Smooth muscle cell (in vitro differentiated cells): ENCODE results near the gene IL1R1. TPM values are rescaled to one million over a fixed set of nuclear protein-coding genes. Genes with fewer than 3 reads are reported as not detected.

Experiments used
- DNase-seq: peaks from one replicate; lab custom pipeline; 2025; ENCODE audit not compliant: unreplicated experiment; lab: John Stamatoyannopoulos, UW
- H2AFZ ChIP-seq: fragments of 200-600 bp; sonication (generic); 2 replicates; pipeline ENCODE4 v1.6.0; 2016; ENCODE audit warnings: antibody characterized with exemption, low read depth, mild to moderate bottlenecking
- H3F3A ChIP-seq: fragments of 200-600 bp; sonication (generic); 2 replicates; pipeline ENCODE4 v1.6.0; 2017; ENCODE audit warnings: antibody characterized with exemption, low read depth
- H3K27ac ChIP-seq: fragments of 200-600 bp; sonication (generic); 2 replicates; pipeline ENCODE4 v1.5.1; 2016; ENCODE audit warnings: low read depth, mild to moderate bottlenecking
- H3K27me3 ChIP-seq: fragments of 200-600 bp; sonication (generic); 2 replicates; pipeline ENCODE4 v1.6.1; 2016; ENCODE audit warnings: low read depth, mild to moderate bottlenecking
- H3K36me3 ChIP-seq: fragments of 200-600 bp; sonication (generic); 2 replicates; pipeline ENCODE4 v1.5.1; 2016; ENCODE audit warnings: low read depth
- H3K4me1 ChIP-seq: fragments of 200-600 bp; sonication (generic); 2 replicates; pipeline ENCODE4 v1.5.1; 2016; ENCODE audit warnings: low read depth
- H3K4me2 ChIP-seq: fragments of 200-600 bp; sonication (generic); 2 replicates; pipeline ENCODE4 v1.6.0; 2016; ENCODE audit warnings: mild to moderate bottlenecking
- H3K4me3 ChIP-seq: fragments of 200-600 bp; sonication (generic); 2 replicates; pipeline ENCODE4 v1.5.1; 2016; ENCODE audit warnings: mild to moderate bottlenecking
- H3K79me2 ChIP-seq: fragments of 200-600 bp; sonication (generic); 2 replicates; pipeline ENCODE4 v1.6.0; 2016; ENCODE audit warnings: low read depth, mild to moderate bottlenecking
- H3K9ac ChIP-seq: fragments of 200-600 bp; sonication (generic); 2 replicates; pipeline ENCODE4 v1.6.0; 2016; ENCODE audit warnings: low read depth
- H3K9me3 ChIP-seq: fragments of 200-600 bp; sonication (generic); replicated peaks from 2 replicates; pipeline ENCODE4 v1.5.1; 2016; ENCODE audit warnings: low read depth
- H4K20me1 ChIP-seq: fragments of 200-600 bp; sonication (generic); 2 replicates; pipeline ENCODE4 v1.6.0; 2016; ENCODE audit warnings: low read depth
- CTCF ChIP-seq: fragments of 200-600 bp; sonication (generic); IDR thresholded peaks from 2 replicates; pipeline ENCODE4 v1.5.1; 2017; ENCODE audit warnings: borderline replicate concordance, mild to moderate bottlenecking, antibody characterized with exemption; ENCODE audit not compliant: insufficient read depth, poor library complexity, severe bottlenecking
- WGBS: methylation state at CpG from one replicate; pipeline ENCODE4 v1.1.7; 2016; ENCODE audit warnings: low lambda C conversion rate; 5-methylcytosine and 5-hydroxymethylcytosine counted together
- polyA plus RNA-seq: library from polyadenylated mRNA; unstranded; fragments of >200 nt; fragmentation: Nextera tagmentation; extraction: Ambion mirVana; gene quantifications from 2 replicates; pipeline ENCODE4 v1.2.1, GENCODE V29; 2016
- total RNA-seq: library from RNA; depleted of rRNA; stranded (reverse); fragments of >200 nt; gene quantifications from 2 replicates; pipeline ENCODE4 v1.2.3, GENCODE V29; 2014

IL1R1 gene
- total and polyA plus RNA-seq, 2 experiments from 2014 or later, result 26.8 to 32.4 TPM

DNA sequence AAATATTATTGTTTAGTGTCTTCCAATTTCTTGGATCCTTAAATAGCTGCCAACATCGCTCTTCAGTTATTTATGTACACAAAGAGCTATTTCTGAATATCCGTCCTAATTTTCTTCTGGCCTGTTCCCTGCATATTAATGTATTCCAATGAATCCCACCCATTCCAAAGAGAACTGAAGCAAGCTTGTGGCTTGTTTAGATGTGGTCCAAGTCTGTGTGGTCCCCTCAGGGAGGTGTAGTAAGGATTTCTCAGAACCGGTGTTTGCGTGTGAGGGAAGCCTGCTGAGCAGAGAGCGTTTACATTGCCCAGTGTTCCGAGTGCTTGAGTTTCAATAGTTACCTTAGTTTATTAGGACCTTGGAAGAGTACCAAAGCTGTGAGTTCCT lies 25.1 kb upstream of the IL1R1 start:
- H3K27me3 ChIP-seq, result no peaks in the 10 kb centered on the region
- no peak for TF ChIP-seq CTCF
- no peak overlapping the region for H3K4me2 ChIP-seq
- H3K79me2 ChIP-seq, result no peaks in the 10 kb centered on the region
- peaks cover 8% of the 10 kb centered on the region for H3K4me1 ChIP-seq
- H3K9ac ChIP-seq, result no peak overlapping the region
- no peak overlapping the region for H3K27ac ChIP-seq
- no peak overlapping the region for H3K4me3 ChIP-seq
- H3K9me3 ChIP-seq, result no peaks in the 10 kb centered on the region
- H4K20me1 ChIP-seq, result no peaks in the 10 kb centered on the region
- peaks cover 4% of the 10 kb centered on the region for H3F3A ChIP-seq
- no peak for DNase-seq
- H3K36me3 ChIP-seq, result no peaks in the 10 kb centered on the region
- no peak overlapping the region for H2AFZ ChIP-seq
- 96% methylated on average over 6 of the region's 6 CpGs for WGBS

DNA sequence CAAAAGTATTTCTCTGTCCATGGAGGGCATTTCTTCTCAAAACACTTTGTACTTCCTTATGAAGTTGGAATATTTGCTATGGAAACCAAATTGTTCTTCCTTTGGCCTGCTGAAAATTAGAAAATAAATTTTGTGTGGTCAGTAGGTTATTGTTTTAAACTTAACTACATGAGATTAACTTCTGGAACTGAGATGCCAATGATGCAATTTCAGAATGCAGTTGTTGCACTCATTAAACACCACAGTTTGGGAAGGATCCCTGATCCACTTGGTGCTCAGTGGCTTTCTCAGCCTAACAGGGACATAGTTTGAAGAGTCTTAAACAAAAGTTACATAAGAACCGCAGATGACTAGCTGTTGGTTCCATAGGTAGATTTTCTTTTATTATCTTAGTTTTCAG lies 23.3 kb upstream of the IL1R1 start:
- H3K4me2 ChIP-seq, result no peak overlapping the region
- H3K9ac ChIP-seq, result no peak overlapping the region
- no peak overlapping the region for H3K27ac ChIP-seq
- H3K27me3 ChIP-seq, result no peaks in the 10 kb centered on the region
- peaks cover 4% of the 10 kb centered on the region for H3F3A ChIP-seq
- 96% methylated on average over 1 of the region's 1 CpG for WGBS
- DNase-seq, result no peak
- H3K9me3 ChIP-seq, result no peaks in the 10 kb centered on the region
- no peaks in the 10 kb centered on the region for H3K4me1 ChIP-seq
- H2AFZ ChIP-seq, result no peak overlapping the region
- H4K20me1 ChIP-seq, result no peaks in the 10 kb centered on the region
- no peaks in the 10 kb centered on the region for H3K79me2 ChIP-seq
- no peak overlapping the region for H3K4me3 ChIP-seq
- no peak for TF ChIP-seq CTCF
- H3K36me3 ChIP-seq, result no peaks in the 10 kb centered on the region

GRCh38 chr2:102120261-102120660 lies 22.3 kb upstream of the IL1R1 start:
- Histone ChIP-seq H3K27ac (no peak overlapping the region), H3K4me2 (no peak overlapping the region), H2AFZ (no peak overlapping the region), H3K79me2 (no peaks in the 10 kb centered on the region), H3K9me3 (no peaks in the 10 kb centered on the region), H4K20me1 (no peaks in the 10 kb centered on the region), H3K27me3 (no peaks in the 10 kb centered on the region), H3K36me3 (no peaks in the 10 kb centered on the region), H3K4me1 (no peaks in the 10 kb centered on the region), H3K4me3 (no peak overlapping the region), H3K9ac (no peak overlapping the region), H3F3A (peaks cover 4% of the 10 kb centered on the region)
- no peak for TF ChIP-seq CTCF
- WGBS, result 93% methylated on average over 5 of the region's 5 CpGs
- no peak for DNase-seq

DNA sequence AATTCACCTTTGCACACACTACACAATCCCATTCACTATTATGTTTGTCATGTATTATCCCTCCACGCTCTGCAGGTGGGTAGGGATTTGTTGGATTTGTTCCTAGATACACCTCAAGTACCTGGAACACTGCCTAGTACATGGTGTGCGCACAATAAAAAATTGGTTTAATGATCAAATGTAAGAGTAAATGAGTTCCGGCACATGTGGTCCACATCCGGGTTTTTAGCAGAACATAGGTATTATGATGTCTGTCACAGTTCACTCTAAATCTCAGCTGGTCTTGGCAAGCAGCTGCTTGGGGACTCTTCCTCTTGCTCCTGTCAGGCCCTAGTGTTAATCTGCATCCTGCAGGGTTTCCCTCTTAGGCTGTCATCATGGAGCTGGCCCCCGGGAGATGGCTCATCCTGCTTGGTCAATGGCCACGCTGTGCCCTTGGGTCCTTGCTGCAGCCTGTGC lies 21.8 kb upstream of the IL1R1 start:
- Histone ChIP-seq H3K79me2 (no peaks in the 10 kb centered on the region), H4K20me1 (no peaks in the 10 kb centered on the region), H3K4me3 (no peak overlapping the region), H3K4me2 (no peak overlapping the region), H3K27ac (no peak overlapping the region), H3K36me3 (no peaks in the 10 kb centered on the region), H3F3A (peaks cover 4% of the 10 kb centered on the region), H3K27me3 (no peaks in the 10 kb centered on the region), H3K4me1 (no peaks in the 10 kb centered on the region), H3K9me3 (no peaks in the 10 kb centered on the region), H3K9ac (no peak overlapping the region), H2AFZ (no peak overlapping the region)
- over 99% methylated on average over 6 of the region's 6 CpGs for WGBS
- no peak for DNase-seq
- no peak for TF ChIP-seq CTCF
